Activated CD4-positive, alpha-beta T cell treated with anti-CD3 and anti-CD28 coated beads for 36 hours (primary cell): ENCODE results near the gene C12orf42. TPM values are rescaled to one million over a fixed set of nuclear protein-coding genes. Genes with fewer than 3 reads are reported as not detected.

Experiments used
- ATAC-seq: fragments of 200-7000 bp; cut with Tn5 transposase; one replicate; pipeline ENCODE4 v1.10.0; 2021; ENCODE audit warnings: mild to moderate bottlenecking, moderate library complexity
- CTCF ChIA-PET: fragments of 350-600 bp; sonication (Branson Sonifier 250); formaldehyde crosslinking; loops from one replicate; lab custom pipeline; 2021; ENCODE audit warnings: antibody characterized with exemption; lab: Charles Lee
- POLR2A ChIA-PET: fragments of 350-600 bp; sonication (Branson Sonifier 250); formaldehyde crosslinking; loops from one replicate; lab custom pipeline; 2021; ENCODE audit warnings: antibody characterized with exemption, inconsistent platforms; lab: Charles Lee
- DNase-seq: peaks from one replicate; pipeline ENCODE4 v3.0.0-alpha.2; 2020
- H3K27ac Mint-ChIP-seq: one replicate; pipeline ENCODE4 v1.8.0; 2021; ENCODE audit warnings: mixed read lengths
- H3K27me3 Mint-ChIP-seq: one replicate; pipeline ENCODE4 v1.8.0; 2021; ENCODE audit warnings: mixed read lengths
- H3K36me3 Mint-ChIP-seq: one replicate; pipeline ENCODE4 v1.8.0; 2021; ENCODE audit warnings: low read depth, mixed read lengths
- H3K4me1 Mint-ChIP-seq: one replicate; pipeline ENCODE4 v1.8.0; 2021; ENCODE audit warnings: mixed read lengths
- H3K4me3 Mint-ChIP-seq: one replicate; pipeline ENCODE4 v1.8.0; 2021; ENCODE audit warnings: mild to moderate bottlenecking, moderate library complexity, mixed read lengths
- H3K9me3 Mint-ChIP-seq: one replicate; pipeline ENCODE4 v1.8.0; 2021; ENCODE audit warnings: low read depth, mixed read lengths
- intact Hi-C, 2 experiments: fragments of 100-400 bp; cut with DNase I in 1 of 2; cut with micrococcal nuclease in 1 of 2; formaldehyde crosslinking; loops; one replicate each; pipeline versions ENCODE4 v1.14.2 to v1.15.1; 2022 to 2024; cut with DNase I, micrococcal nuclease
- total RNA-seq, 2 experiments: library from RNA; stranded (reverse); gene quantifications; one replicate each; pipeline ENCODE4 v1.2.3, GENCODE V29; 2021

Gene C12orf42
- total RNA-seq, 2 experiments from 2014 or later = 0.23 TPM; not detected in 1

DNA sequence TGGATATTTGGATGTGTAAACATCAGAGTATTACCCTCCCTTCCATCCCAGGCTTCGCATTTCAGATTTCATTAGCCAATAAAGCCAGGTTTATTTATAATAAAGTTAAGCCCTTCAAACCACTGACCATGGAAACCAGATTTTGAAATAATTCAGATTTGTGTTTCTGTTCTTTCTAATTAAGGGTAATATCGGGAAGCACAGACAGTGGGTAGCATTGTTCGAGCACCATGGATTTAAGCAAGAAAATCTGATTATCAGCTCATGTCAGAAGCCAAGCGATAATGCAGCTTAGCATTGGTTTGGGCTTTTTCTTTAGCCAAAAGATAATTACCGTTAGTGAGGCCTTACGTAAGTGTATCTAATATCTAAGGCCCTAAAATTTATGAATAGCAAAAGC lies 116.1 kb downstream of the C12orf42 start:
- no peaks in the 10 kb centered on the region for H3K36me3 Mint-ChIP-seq

DNA sequence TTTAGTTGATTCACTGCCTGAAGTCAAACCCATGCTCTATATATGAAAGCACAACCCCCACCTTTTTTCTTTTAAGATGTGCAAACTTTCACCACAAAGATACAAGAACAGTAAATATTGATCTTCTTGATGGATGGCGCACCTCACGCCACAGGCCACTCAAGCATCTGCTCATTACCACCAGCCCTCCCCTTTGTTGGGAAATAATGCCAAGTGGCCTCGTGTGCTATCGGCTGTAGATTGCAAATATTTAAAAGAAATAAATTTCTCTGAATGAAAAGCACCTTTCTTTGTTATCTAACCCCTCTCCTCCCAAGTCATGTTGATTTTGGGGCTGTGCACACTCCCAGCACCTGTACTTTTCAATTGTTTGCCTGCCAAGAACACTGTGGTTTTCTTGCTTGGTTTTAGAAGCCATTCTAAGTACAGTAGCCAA lies 122.7 kb downstream of the C12orf42 start:
- Mint-ChIP-seq H3K36me3 (no peaks in the 10 kb centered on the region), H3K9me3 (peaks cover 2% of the 10 kb centered on the region), H3K27me3 (no peaks in the 10 kb centered on the region), H3K4me3 (no peak overlapping the region), H3K4me1 (peaks cover 16% of the 10 kb centered on the region), H3K27ac (no peak overlapping the region)
- no peak for DNase-seq
- ChIA-PET CTCF (no interaction called here), POLR2A (no interaction called here)
- intact Hi-C loops = no loop called here
- no peak for ATAC-seq

More for the DNA sequence above, 116.1 kb downstream of the C12orf42 start:
- no peaks in the 10 kb centered on the region for H3K27me3 Mint-ChIP-seq
- intact Hi-C loops = no loop called here
- H3K4me1 Mint-ChIP-seq = no peaks in the 10 kb centered on the region
- no peak for DNase-seq
- H3K4me3 Mint-ChIP-seq = no peak overlapping the region
- ChIA-PET CTCF (no interaction called here), POLR2A (no interaction called here)
- H3K9me3 Mint-ChIP-seq = no peaks in the 10 kb centered on the region
- ATAC-seq = no peak
- no peak overlapping the region for H3K27ac Mint-ChIP-seq

GRCh38 chr12:103369929-103370328 lies 125.8 kb downstream of the C12orf42 start:
- ChIA-PET POLR2A (no interaction called here), CTCF (no interaction called here)
- intact Hi-C loops = no loop called here
- no peaks in the 10 kb centered on the region for H3K27me3 Mint-ChIP-seq
- H3K36me3 Mint-ChIP-seq = no peaks in the 10 kb centered on the region
- ATAC-seq = no peak
- H3K4me1 Mint-ChIP-seq = peaks cover 16% of the 10 kb centered on the region
- H3K27ac Mint-ChIP-seq = no peak overlapping the region
- DNase-seq = no peak
- peaks cover 2% of the 10 kb centered on the region for H3K9me3 Mint-ChIP-seq
- no peak overlapping the region for H3K4me3 Mint-ChIP-seq

GRCh38 chr12:103368167-103368566 lies 127.6 kb downstream of the C12orf42 start:
- Mint-ChIP-seq H3K27ac (no peak overlapping the region), H3K9me3 (peaks cover 3% of the 10 kb centered on the region), H3K4me1 (peaks cover 12% of the 10 kb centered on the region), H3K4me3 (no peak overlapping the region), H3K36me3 (no peaks in the 10 kb centered on the region), H3K27me3 (no peaks in the 10 kb centered on the region)
- POLR2A ChIA-PET = no interaction called here
- CTCF ChIA-PET = no interaction called here
- DNase-seq = no peak
- no peak for ATAC-seq
- intact Hi-C loops = no loop called here

- no peak overlapping the region for H3K4me3 Mint-ChIP-seq
- H3K9me3 Mint-ChIP-seq = peaks cover 5% of the 10 kb centered on the region
- H3K4me1 Mint-ChIP-seq = no peaks in the 10 kb centered on the region
- H3K27me3 Mint-ChIP-seq = no peaks in the 10 kb centered on the region
- ATAC-seq = no peak
- H3K36me3 Mint-ChIP-seq = peaks cover 4% of the 10 kb centered on the region
- ChIA-PET CTCF (interaction anchor here (1.1 kb wide), 1 partner anchor 54 kb away, joined by 3 read pairs; no protein-coding TSS in a partner anchor), POLR2A (no interaction called here)
- no peak for DNase-seq
- intact Hi-C loops = no loop called here
- no peak overlapping the region for H3K27ac Mint-ChIP-seq
Measured at GRCh38 chr12:103354403-103354802, 141.4 kb downstream of the C12orf42 start.

- ATAC-seq = no peak
- Mint-ChIP-seq H3K9me3 (peaks cover 5% of the 10 kb centered on the region), H3K27me3 (no peaks in the 10 kb centered on the region), H3K4me1 (peaks cover 3% of the 10 kb centered on the region), H3K4me3 (no peak overlapping the region), H3K36me3 (peaks cover 4% of the 10 kb centered on the region), H3K27ac (no peak overlapping the region)
- intact Hi-C loops = no loop called here
- ChIA-PET POLR2A (no interaction called here), CTCF (no interaction called here)
- no peak for DNase-seq
Measured at GRCh38 chr12:103353913-103354312, 141.9 kb downstream of the C12orf42 start.

GRCh38 chr12:103350116-103350515 lies 145.7 kb downstream of the C12orf42 start:
- Mint-ChIP-seq H3K9me3 (peaks cover 3% of the 10 kb centered on the region), H3K27ac (no peak overlapping the region), H3K27me3 (no peaks in the 10 kb centered on the region), H3K4me1 (peaks cover 6% of the 10 kb centered on the region), H3K36me3 (peaks cover 1% of the 10 kb centered on the region), H3K4me3 (no peak overlapping the region)
- ATAC-seq (no peak), DNase-seq (no peak)
- POLR2A ChIA-PET = no interaction called here
- CTCF ChIA-PET = no interaction called here
- intact Hi-C loops = no loop called here

- Mint-ChIP-seq H3K4me1 (peaks cover 6% of the 10 kb centered on the region), H3K27me3 (no peaks in the 10 kb centered on the region), H3K9me3 (peaks cover 3% of the 10 kb centered on the region), H3K4me3 (no peak overlapping the region), H3K27ac (no peak overlapping the region), H3K36me3 (no peaks in the 10 kb centered on the region)
- no peak for DNase-seq
- intact Hi-C loops = no loop called here
- ChIA-PET POLR2A (no interaction called here), CTCF (no interaction called here)
- ATAC-seq = no peak
Measured at GRCh38 chr12:103348935-103349334, 146.8 kb downstream of the C12orf42 start.

DNA sequence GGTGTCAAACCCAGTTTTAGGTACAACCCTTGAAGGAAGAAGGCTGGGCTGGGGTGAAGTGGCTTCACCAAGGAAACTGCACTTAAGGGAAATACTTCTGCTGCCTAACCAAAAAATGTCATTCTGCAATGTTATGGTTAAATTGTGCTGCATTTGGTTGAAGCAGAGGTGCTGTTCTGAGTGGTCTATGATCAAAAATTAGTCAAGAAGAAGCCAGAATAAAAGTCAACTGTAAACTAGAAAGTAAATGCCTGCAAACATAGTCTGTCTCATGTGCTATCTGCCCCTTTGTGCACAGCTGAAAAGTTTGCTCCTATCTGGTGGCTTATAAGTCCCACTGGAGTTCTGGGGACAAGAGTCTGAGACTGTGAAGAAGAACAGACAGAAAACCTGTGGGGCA lies 158.8 kb downstream of the C12orf42 start:
- POLR2A ChIA-PET = no interaction called here
- CTCF ChIA-PET = no interaction called here

DNA sequence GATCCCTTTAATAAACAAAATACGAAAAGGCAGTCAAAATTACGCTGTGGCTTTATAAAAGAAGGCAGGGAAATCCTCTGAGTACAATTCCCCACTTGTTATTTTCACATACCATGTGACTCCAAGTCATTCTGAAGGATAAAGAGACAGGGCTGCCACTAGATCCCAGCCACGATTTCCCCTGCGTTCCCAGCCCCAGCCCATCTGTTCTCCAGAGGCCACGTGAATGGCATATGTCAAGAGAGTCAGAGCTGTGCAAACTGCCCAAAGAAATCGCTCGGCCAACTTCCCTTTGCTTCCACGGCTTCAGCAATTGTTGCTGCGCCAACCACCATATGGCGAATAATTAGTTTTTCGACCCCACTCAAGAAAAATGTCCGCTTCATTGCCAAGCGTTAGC lies 161.3 kb downstream of the C12orf42 start:
- Mint-ChIP-seq H3K27ac (no peak overlapping the region), H3K27me3 (no peaks in the 10 kb centered on the region), H3K4me3 (no peak overlapping the region), H3K4me1 (no peaks in the 10 kb centered on the region), H3K36me3 (no peaks in the 10 kb centered on the region), H3K9me3 (no peaks in the 10 kb centered on the region)
- DNase-seq (no peak), ATAC-seq (no peak)
- CTCF ChIA-PET = no interaction called here
- intact Hi-C loops = no loop called here
- POLR2A ChIA-PET = no interaction called here

More for the DNA sequence above, 158.8 kb downstream of the C12orf42 start:
- no peak overlapping the region for H3K27ac Mint-ChIP-seq
- H3K4me1 Mint-ChIP-seq = no peaks in the 10 kb centered on the region
- no peak for ATAC-seq
- no peak for DNase-seq
- H3K36me3 Mint-ChIP-seq = no peaks in the 10 kb centered on the region
- H3K9me3 Mint-ChIP-seq = peaks cover 7% of the 10 kb centered on the region
- intact Hi-C loops = no loop called here
- no peaks in the 10 kb centered on the region for H3K27me3 Mint-ChIP-seq
- no peak overlapping the region for H3K4me3 Mint-ChIP-seq

GRCh38 chr12:103333676-103334075 lies 162.1 kb downstream of the C12orf42 start:
- intact Hi-C loops = no loop called here
- no peak for DNase-seq
- Mint-ChIP-seq H3K4me1 (no peaks in the 10 kb centered on the region), H3K4me3 (no peak overlapping the region), H3K9me3 (no peaks in the 10 kb centered on the region), H3K36me3 (no peaks in the 10 kb centered on the region), H3K27ac (no peak overlapping the region), H3K27me3 (no peaks in the 10 kb centered on the region)
- CTCF ChIA-PET = interaction anchor here (0.7 to 0.8 kb wide), 2 partner anchors 15 to 45 kb away, joined by 3 read pairs; no protein-coding TSS in a partner anchor
- no peak for ATAC-seq
- POLR2A ChIA-PET = no interaction called here

- no peaks in the 10 kb centered on the region for H3K27me3 Mint-ChIP-seq
- H3K4me1 Mint-ChIP-seq = no peaks in the 10 kb centered on the region
- ChIA-PET CTCF (no interaction called here), POLR2A (no interaction called here)
- H3K9me3 Mint-ChIP-seq = no peaks in the 10 kb centered on the region
- H3K4me3 Mint-ChIP-seq = no peak overlapping the region
- ATAC-seq (no peak), DNase-seq (no peak)
- H3K36me3 Mint-ChIP-seq = no peaks in the 10 kb centered on the region
- intact Hi-C loops = no loop called here
- no peak overlapping the region for H3K27ac Mint-ChIP-seq
Measured at GRCh38 chr12:103331643-103332042, 164.1 kb downstream of the C12orf42 start.

DNA sequence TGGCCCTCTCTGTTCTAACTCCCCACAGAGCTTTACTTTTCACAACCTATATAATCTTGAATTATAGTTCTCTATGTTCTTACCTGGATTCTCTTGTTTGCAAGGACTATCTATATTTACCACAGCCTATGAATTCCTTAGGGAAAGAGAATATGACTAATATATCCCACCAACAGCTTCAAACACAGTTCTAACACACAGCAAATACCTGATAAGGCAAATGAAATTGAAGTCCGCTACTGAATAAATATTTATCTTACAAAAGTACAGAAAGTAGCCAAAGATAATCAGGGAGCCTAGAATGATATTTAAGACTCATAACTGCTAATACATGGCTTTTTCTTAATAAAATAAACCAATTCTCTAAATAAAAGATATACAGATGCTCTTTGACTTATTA lies 165.1 kb downstream of the C12orf42 start:
- ChIA-PET POLR2A (no interaction called here), CTCF (no interaction called here)
- Mint-ChIP-seq H3K27ac (no peak overlapping the region), H3K9me3 (no peaks in the 10 kb centered on the region), H3K4me3 (no peak overlapping the region), H3K4me1 (no peaks in the 10 kb centered on the region), H3K36me3 (no peaks in the 10 kb centered on the region), H3K27me3 (no peaks in the 10 kb centered on the region)
- DNase-seq = no peak
- ATAC-seq = no peak
- intact Hi-C loops = no loop called here
